ENCODE data around the gene KLF7.

Gene KLF7

DNA sequence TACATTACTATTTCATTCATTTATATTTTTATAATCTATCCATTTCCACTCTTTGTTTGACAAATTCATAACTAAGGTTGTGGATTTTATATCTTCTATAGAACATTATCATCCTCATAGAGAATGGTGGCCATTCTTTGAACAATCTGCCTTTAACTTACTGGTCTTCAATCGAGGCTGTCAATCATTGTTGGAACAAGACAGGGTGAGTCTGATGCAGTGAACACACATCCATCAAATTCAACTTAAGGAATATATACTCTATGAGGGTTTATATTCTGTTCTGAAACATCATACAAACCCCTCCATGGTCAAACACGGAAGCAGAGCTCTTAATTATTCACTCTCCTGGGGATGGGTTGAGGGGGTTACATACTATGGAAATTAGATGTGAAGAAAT, 28.3 kb upstream of the KLF7 start:
- TF ChIP-seq, protein P1, sequence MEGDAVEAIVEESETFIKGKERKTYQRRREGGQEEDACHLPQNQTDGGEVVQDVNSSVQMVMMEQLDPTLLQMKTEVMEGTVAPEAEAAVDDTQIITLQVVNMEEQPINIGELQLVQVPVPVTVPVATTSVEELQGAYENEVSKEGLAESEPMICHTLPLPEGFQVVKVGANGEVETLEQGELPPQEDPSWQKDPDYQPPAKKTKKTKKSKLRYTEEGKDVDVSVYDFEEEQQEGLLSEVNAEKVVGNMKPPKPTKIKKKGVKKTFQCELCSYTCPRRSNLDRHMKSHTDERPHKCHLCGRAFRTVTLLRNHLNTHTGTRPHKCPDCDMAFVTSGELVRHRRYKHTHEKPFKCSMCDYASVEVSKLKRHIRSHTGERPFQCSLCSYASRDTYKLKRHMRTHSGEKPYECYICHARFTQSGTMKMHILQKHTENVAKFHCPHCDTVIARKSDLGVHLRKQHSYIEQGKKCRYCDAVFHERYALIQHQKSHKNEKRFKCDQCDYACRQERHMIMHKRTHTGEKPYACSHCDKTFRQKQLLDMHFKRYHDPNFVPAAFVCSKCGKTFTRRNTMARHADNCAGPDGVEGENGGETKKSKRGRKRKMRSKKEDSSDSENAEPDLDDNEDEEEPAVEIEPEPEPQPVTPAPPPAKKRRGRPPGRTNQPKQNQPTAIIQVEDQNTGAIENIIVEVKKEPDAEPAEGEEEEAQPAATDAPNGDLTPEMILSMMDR (IDR thresholded peaks at IDR 0.05; ENCODE audit: low read depth, low read length, poor library complexity, severe bottlenecking), result no peak
- Histone ChIP-seq H3K79me2 (ENCODE audit: control insufficient read depth, low read length) (no peaks in the 10 kb centered on the region), H3K27me3 (ENCODE audit: control insufficient read depth, low read length) (no peaks in the 10 kb centered on the region; the same call in 1 of the 2 replicates), H3F3A (ENCODE audit: control insufficient read depth, insufficient read depth) (no peaks in the 10 kb centered on the region), H3K9me2 (replicated peaks; ENCODE audit: control insufficient read depth, low read length) (no peaks in the 10 kb centered on the region), H3K4me3 (ENCODE audit: low read length) (no peak overlapping the region), H3K36me3 (ENCODE audit: control insufficient read depth, low read length) (no peaks in the 10 kb centered on the region), H3K4me1 (ENCODE audit: control insufficient read depth, low read length) (no peaks in the 10 kb centered on the region), H3K9me3 (ENCODE audit: control insufficient read depth, insufficient read depth, low read length) (no peaks in the 10 kb centered on the region), H3K27ac (ENCODE audit: low read depth, low read length) (no peak overlapping the region), H3K4me2 (ENCODE audit: low read length) (no peak overlapping the region), H4K20me1 (ENCODE audit: control insufficient read depth, insufficient read depth, low read depth, low read length) (no peaks in the 10 kb centered on the region)

DNA sequence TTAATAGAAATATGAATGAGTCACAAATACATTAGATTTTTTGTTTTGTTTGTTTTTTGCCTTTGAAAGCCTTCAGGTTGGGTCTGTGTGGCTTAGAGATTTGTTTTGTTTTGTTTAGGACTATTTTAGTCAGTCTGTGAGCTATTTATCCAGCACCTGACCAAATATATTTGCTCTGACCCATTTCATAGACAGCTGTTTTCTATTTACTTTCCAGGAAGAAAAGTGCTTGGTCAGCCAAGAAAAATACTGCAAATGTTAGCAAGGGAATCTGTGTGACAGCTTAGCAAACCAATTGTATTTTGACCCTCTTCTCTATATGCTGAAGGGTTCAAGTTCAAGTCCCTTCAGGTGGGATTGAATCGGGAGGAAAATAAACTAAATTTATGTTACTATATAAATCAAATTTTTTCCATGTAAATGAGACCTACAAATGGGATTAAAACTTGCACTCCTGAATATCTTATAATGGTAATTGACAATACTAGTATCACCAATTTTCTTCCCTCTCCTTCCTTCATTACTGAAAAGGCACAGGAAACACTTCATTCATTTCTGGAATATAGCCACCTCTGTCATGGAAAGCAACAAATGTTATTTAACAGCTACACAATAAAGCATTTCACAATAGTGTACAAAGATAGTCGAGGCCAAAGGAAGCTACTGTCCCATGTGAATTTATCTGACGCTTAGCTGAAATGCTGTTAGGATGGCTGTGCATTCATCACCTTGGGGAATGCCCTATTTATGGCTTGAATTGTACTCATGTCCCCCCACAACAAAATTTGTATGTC, 23.1 kb upstream of the KLF7 start:
- Histone ChIP-seq H3F3A (ENCODE audit: control insufficient read depth, insufficient read depth) (no peaks in the 10 kb centered on the region), H3K4me1 (ENCODE audit: control insufficient read depth, low read length) (no peaks in the 10 kb centered on the region), H3K27me3 (ENCODE audit: control insufficient read depth, low read length) (no peaks in the 10 kb centered on the region; the same call in none of the 2 replicates), H3K4me3 (ENCODE audit: low read length) (no peak overlapping the region), H3K27ac (ENCODE audit: low read depth, low read length) (no peak overlapping the region), H3K9me2 (replicated peaks; ENCODE audit: control insufficient read depth, low read length) (no peaks in the 10 kb centered on the region), H3K36me3 (ENCODE audit: control insufficient read depth, low read length) (no peaks in the 10 kb centered on the region), H3K9me3 (ENCODE audit: control insufficient read depth, insufficient read depth, low read length) (no peaks in the 10 kb centered on the region), H4K20me1 (ENCODE audit: control insufficient read depth, insufficient read depth, low read depth, low read length) (no peaks in the 10 kb centered on the region), H3K4me2 (ENCODE audit: low read length) (no peak overlapping the region), H3K79me2 (ENCODE audit: control insufficient read depth, low read length) (no peaks in the 10 kb centered on the region)
- TF ChIP-seq, protein P1 (IDR thresholded peaks at IDR 0.05; ENCODE audit: low read depth, low read length, poor library complexity, severe bottlenecking), result no peak
- TF ChIP-seq EZH2phosphoT487 (IDR thresholded peaks at IDR 0.05; ENCODE audit: borderline replicate concordance, low read length), result no peak

DNA sequence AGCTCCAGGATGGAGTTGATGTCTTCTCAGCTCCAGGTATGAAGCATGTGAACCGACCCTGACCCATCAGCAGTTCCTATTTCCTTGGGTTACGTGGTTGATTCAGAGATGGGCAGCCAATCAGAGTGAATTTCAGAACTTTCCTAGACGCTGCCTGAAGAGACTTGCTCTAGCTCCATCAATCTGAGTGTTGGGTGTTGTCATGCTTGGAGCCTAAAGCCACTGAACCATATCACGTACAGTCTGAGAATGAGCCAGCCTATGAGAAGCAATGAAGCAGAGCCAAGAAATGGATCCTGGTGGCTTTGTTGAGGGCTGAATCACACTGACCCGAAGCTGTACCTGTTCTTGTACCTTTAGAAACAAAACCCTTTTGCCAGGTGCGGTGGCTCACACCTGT, 19.6 kb upstream of the KLF7 start:
- H3K27me3 ChIP-seq (ENCODE audit: control insufficient read depth, low read length), result no peaks in the 10 kb centered on the region; the same call in 1 of the 2 replicates
- no peak for TF ChIP-seq EZH2phosphoT487 (IDR thresholded peaks at IDR 0.05; ENCODE audit: borderline replicate concordance, low read length)
- TF ChIP-seq, protein P1 (IDR thresholded peaks at IDR 0.05; ENCODE audit: low read depth, low read length, poor library complexity, severe bottlenecking), result no peak
- no peak overlapping the region for H3K4me2 ChIP-seq (ENCODE audit: low read length)
- no peaks in the 10 kb centered on the region for H3K79me2 ChIP-seq (ENCODE audit: control insufficient read depth, low read length)
- no peak overlapping the region for H3K27ac ChIP-seq (ENCODE audit: low read depth, low read length)
- H3K4me1 ChIP-seq (ENCODE audit: control insufficient read depth, low read length), result no peaks in the 10 kb centered on the region
- no peaks in the 10 kb centered on the region for H3K9me2 ChIP-seq (replicated peaks; ENCODE audit: control insufficient read depth, low read length)
- H3K9me3 ChIP-seq (ENCODE audit: control insufficient read depth, insufficient read depth, low read length), result no peaks in the 10 kb centered on the region
- H3F3A ChIP-seq (ENCODE audit: control insufficient read depth, insufficient read depth), result no peaks in the 10 kb centered on the region
- H4K20me1 ChIP-seq (ENCODE audit: control insufficient read depth, insufficient read depth, low read depth, low read length), result no peaks in the 10 kb centered on the region
- no peaks in the 10 kb centered on the region for H3K36me3 ChIP-seq (ENCODE audit: control insufficient read depth, low read length)
- no peak overlapping the region for H3K4me3 ChIP-seq (ENCODE audit: low read length)

Measured in DOHH2 (cell line).